PC-3 (cell line): Measurements from ENCODE around the gene CD58. TPM values are rescaled to one million over a fixed set of nuclear protein-coding genes. Genes with fewer than 3 reads are reported as not detected.
A peak's percentile ranks its signal among the peaks of the same experiment; 100 is the strongest.

Source experiments
- ATAC-seq: fragments of 200-7000 bp; cut with Tn5 transposase; 2 replicates; pipeline ENCODE4 v1.9.1; 2020; ENCODE audit warnings: mild to moderate bottlenecking, moderate library complexity
- BruUV-seq: library from RNA; stranded (reverse); fragments of 400-500 nt; replicated peaks from 2 replicates; lab custom pipeline; 2021; lab: Mats Ljungman, UMichigan
- CTCF ChIA-PET: fragments of 300-600 bp; sonication (Branson Sonifier 250); formaldehyde crosslinking; loops from one replicate; lab custom pipeline; 2022; ENCODE audit warnings: antibody characterized with exemption; lab: Charles Lee
- POLR2A ChIA-PET: fragments of 300-600 bp; sonication (Branson Sonifier 250); formaldehyde crosslinking; loops from one replicate; lab custom pipeline; 2022; ENCODE audit warnings: antibody characterized with exemption; ENCODE audit not compliant: unreplicated experiment; lab: Charles Lee
- DNase-seq: peaks from one replicate; pipeline ENCODE4 v3.0.0-alpha.2; 2015
- H2AFZ ChIP-seq: fragments of 300-600 bp; sonication (generic); 2 replicates; pipeline ENCODE4 v1.6.0; 2016; ENCODE audit warnings: antibody characterized with exemption, low read length
- H3F3A ChIP-seq: fragments of 300-600 bp; sonication (generic); one replicate; pipeline ENCODE4 v1.6.0; 2017; ENCODE audit warnings: antibody characterized with exemption, low read length, control low read depth, mild to moderate bottlenecking; ENCODE audit not compliant: unreplicated experiment
- H3K27ac ChIP-seq: fragments of 300-600 bp; sonication (generic); 2 replicates; pipeline ENCODE4 v1.5.1; 2016; ENCODE audit warnings: mild to moderate bottlenecking, low read length
- H3K27me3 ChIP-seq: fragments of 300-600 bp; sonication (generic); 2 replicates; pipeline ENCODE4 v1.6.1; 2016; ENCODE audit warnings: low read length, mixed read lengths
- H3K36me3 ChIP-seq: fragments of 300-600 bp; sonication (generic); 2 replicates; pipeline ENCODE4 v1.6.1; 2016; ENCODE audit warnings: low read depth, mixed run types, low read length, mixed read lengths
- H3K4me1 ChIP-seq: fragments of 300-600 bp; sonication (generic); 2 replicates; pipeline ENCODE4 v1.5.1; 2016; ENCODE audit warnings: low read length; ENCODE audit not compliant: insufficient read depth
- H3K4me2 ChIP-seq: fragments of 300-600 bp; sonication (generic); 2 replicates; pipeline ENCODE4 v1.6.0; 2016; ENCODE audit warnings: low read length
- H3K4me3 ChIP-seq: fragments of 300-600 bp; sonication (generic); 2 replicates; pipeline ENCODE4 v1.5.1; 2016; ENCODE audit warnings: mild to moderate bottlenecking, low read length, mixed read lengths
- H3K79me2 ChIP-seq: fragments of 300-600 bp; sonication (generic); 2 replicates; pipeline ENCODE4 v1.6.1; 2017; ENCODE audit warnings: low read length, mixed read lengths
- H3K9ac ChIP-seq: fragments of 300-600 bp; sonication (generic); 2 replicates; pipeline ENCODE4 v1.6.0; 2016; ENCODE audit warnings: mild to moderate bottlenecking, low read length
- H3K9me2 ChIP-seq: fragments of 300-600 bp; sonication (generic); replicated peaks from 2 replicates; pipeline ENCODE4 v1.6.1; 2016; ENCODE audit warnings: mixed run types, low read length, mixed read lengths
- H3K9me3 ChIP-seq: fragments of 300-600 bp; sonication (generic); 2 replicates; pipeline ENCODE4 v1.6.1; 2016; ENCODE audit warnings: low read length, mixed read lengths
- H4K20me1 ChIP-seq: fragments of 300-600 bp; sonication (generic); 2 replicates; pipeline ENCODE4 v1.6.1; 2016; ENCODE audit warnings: low read length, mixed read lengths
- EZH2 ChIP-seq: fragments of 300-600 bp; sonication (generic); IDR thresholded peaks from one replicate; pipeline ENCODE4 v1.6.1; 2017; ENCODE audit warnings: antibody characterized with exemption, mild to moderate bottlenecking, low read length; ENCODE audit not compliant: unreplicated experiment
- EZH2phosphoT487 ChIP-seq: fragments of 300-600 bp; sonication (generic); IDR thresholded peaks from 2 replicates; pipeline ENCODE4 v1.6.1; 2018; ENCODE audit warnings: mild to moderate bottlenecking, antibody characterized with exemption, low read length, borderline replicate concordance
- intact Hi-C: fragments of 100-400 bp; cut with micrococcal nuclease; formaldehyde crosslinking; loops from 2 replicates; pipeline ENCODE4 v1.9.0; 2023
- total RNA-seq: library from RNA; depleted of rRNA; stranded (reverse); fragments of >200 nt; gene quantifications from 2 replicates; pipeline ENCODE4 v1.2.3, GENCODE V29; 2014
- TF ChIP-seq, protein P1 (sequence below): fragments of 300-600 bp; sonication (generic); conservative IDR thresholded peaks from 2 replicates; pipeline ENCODE4 v1.5.1; 2017; ENCODE audit warnings: antibody characterized with exemption, low read depth, mild to moderate bottlenecking, low read length

Gene CD58
- total RNA-seq, 1 experiment from 2014 or later = 26.9 TPM

DNA sequence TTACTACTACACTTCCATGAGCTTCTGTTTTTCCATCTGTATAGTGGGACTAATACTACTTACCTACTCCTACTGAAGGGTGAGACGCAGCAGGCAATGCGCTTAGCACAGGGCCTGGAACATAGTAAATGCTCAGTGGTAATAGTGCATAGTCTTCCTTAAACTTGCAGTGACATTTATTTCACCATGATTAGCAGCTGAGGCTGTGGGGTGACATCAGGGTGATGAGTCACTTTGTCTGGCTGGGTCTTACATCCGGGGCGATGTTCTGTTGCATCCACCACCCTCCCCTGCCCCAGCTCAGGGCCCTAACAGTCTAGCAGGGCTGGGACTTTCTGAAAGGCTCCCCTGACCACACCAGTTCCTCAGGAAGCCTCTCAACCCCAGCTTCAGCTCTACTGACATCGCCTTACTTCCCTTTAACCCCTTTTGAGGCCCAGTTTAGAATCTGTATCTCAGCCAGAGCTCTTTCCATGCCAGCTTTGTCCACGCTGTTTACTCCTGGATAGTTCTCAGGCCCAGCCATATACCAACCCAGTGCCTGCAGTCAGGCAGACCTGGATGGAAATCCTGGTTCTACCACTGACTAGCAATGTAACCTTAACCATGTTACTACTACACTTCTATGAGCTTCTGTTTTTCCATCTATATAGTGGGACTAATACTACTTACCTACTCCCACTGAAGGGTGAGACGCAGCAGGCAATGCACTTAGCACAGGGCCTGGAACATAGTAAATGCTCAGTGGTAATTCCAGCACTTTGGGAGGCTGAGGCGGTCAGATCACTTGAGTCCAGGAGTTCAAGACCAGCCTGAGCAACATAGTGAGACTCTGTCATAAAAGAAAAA lies 66.3 kb downstream of the CD58 start:
- Histone ChIP-seq H3K4me3 (no peak overlapping the region), H3K4me2 (peak overlapping the region; percentile 59), H3K4me1 (peaks cover 52% of the 10 kb centered on the region), H3K9ac (peak overlapping the region; percentile 73), H3F3A (peaks cover 9% of the 10 kb centered on the region), H3K36me3 (no peaks in the 10 kb centered on the region), H3K9me2 (no peaks in the 10 kb centered on the region), H4K20me1 (no peaks in the 10 kb centered on the region), H3K9me3 (no peaks in the 10 kb centered on the region), H3K79me2 (no peaks in the 10 kb centered on the region), H3K27ac (peak overlapping the region; percentile 97), H3K27me3 (no peaks in the 10 kb centered on the region), H2AFZ (0 out of 2 replicates have a peak overlapping the region, but pooled peaks have one; percentile 58)
- TF ChIP-seq, protein P1, sequence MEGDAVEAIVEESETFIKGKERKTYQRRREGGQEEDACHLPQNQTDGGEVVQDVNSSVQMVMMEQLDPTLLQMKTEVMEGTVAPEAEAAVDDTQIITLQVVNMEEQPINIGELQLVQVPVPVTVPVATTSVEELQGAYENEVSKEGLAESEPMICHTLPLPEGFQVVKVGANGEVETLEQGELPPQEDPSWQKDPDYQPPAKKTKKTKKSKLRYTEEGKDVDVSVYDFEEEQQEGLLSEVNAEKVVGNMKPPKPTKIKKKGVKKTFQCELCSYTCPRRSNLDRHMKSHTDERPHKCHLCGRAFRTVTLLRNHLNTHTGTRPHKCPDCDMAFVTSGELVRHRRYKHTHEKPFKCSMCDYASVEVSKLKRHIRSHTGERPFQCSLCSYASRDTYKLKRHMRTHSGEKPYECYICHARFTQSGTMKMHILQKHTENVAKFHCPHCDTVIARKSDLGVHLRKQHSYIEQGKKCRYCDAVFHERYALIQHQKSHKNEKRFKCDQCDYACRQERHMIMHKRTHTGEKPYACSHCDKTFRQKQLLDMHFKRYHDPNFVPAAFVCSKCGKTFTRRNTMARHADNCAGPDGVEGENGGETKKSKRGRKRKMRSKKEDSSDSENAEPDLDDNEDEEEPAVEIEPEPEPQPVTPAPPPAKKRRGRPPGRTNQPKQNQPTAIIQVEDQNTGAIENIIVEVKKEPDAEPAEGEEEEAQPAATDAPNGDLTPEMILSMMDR = no peak
- TF ChIP-seq EZH2 = no peak
- POLR2A ChIA-PET = interaction anchor here (0.6 to 0.7 kb wide), 2 partner anchors 10 to 66 kb away, joined by 3 to 6 read pairs; no protein-coding TSS in a partner anchor
- peak; percentile 79 for DNase-seq
- ATAC-seq = peak; percentile 73
- intact Hi-C loops = no loop called here
- TSS peak; percentile 81 for BruUV-seq
- CTCF ChIA-PET = interaction anchor here (0.6 to 0.8 kb wide), 3 partner anchors 365 to 896 kb away, joined by 3 to 4 read pairs (median 4); no protein-coding TSS in a partner anchor

DNA sequence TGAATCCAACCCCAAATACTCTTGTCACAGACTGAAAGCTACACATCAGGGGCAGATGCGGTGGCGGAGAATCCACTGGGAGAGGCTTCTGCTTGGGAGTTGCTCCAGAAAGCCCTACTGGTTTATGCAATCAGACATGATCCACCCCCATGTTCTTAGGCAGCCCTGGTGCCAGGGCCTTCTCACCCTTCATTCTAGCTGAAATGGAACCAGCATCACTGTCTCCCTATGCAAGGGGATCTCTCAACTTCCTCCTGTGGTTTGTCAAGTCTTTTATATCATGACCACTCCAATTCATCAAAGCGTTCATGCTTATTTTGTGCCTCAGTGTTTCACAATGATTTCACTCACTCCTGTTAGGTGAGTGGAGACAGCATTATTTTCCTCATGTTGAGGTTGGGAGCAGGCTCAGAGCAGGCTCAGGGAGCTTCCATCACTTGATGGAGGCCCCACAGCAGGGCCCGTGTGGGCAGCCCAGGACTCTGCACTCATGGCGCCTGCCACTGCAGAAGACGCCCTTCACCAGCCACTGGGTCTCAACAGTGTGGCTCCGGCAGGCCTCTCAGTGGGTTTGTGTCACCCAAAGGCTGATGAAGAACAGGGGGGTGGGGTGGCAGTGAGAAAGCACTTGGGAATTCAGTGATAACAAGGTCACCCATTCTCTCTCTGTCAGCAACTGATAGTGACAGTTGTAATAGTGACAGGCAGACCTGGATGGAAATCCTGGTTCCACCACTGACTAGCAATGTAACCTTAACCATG lies 67.1 kb downstream of the CD58 start:
- Histone ChIP-seq H3K27ac (peak overlapping the region; percentile 97), H4K20me1 (no peaks in the 10 kb centered on the region), H3K27me3 (no peaks in the 10 kb centered on the region), H3K4me2 (peak overlapping the region; percentile 59; the same call in 1 of the 2 replicates), H2AFZ (no peak overlapping the region), H3K9ac (peak overlapping the region; percentile 73; the same call in 1 of the 2 replicates), H3K4me3 (no peak overlapping the region), H3F3A (peaks cover 5% of the 10 kb centered on the region), H3K36me3 (no peaks in the 10 kb centered on the region), H3K9me2 (no peaks in the 10 kb centered on the region), H3K79me2 (no peaks in the 10 kb centered on the region), H3K4me1 (peaks cover 45% of the 10 kb centered on the region), H3K9me3 (no peaks in the 10 kb centered on the region)
- intact Hi-C loops = no loop called here
- no TSS peak for BruUV-seq
- no peak for TF ChIP-seq EZH2phosphoT487
- TF ChIP-seq, protein P1 = no peak
- TF ChIP-seq EZH2 = no peak
- POLR2A ChIA-PET = interaction anchor here (0.6 kb wide), 1 partner anchor 11 kb away, joined by 3 read pairs; no protein-coding TSS in a partner anchor
- CTCF ChIA-PET = interaction anchor here (0.8 kb wide), 1 partner anchor 364 kb away, joined by 3 read pairs; no protein-coding TSS in a partner anchor
- DNase-seq (no peak), ATAC-seq (no peak)
